Activated T-cell treated with anti-CD3 and anti-CD28 coated beads for 24 hours (primary cell): ENCODE results near the gene E2F6.
A peak's percentile ranks its signal among the peaks of the same experiment; 100 is the strongest.

ENCODE experiments used
- DNase-seq: peaks from one replicate; pipeline ENCODE4 v3.0.0-alpha.2; 2020; ENCODE audit warnings: low read depth

E2F6 gene

GRCh38 chr2:11465485-11466306 is at the start of gene E2F6:
TSS of gene E2F6 (minus strand) at chr2:11466161. CDS start at chr2:11465879, 282 bp downstream.
- DNase-seq, result peak; percentile 88

- no peak for DNase-seq
Observed at GRCh38 chr2:11515490-11515981, 49.6 kb upstream of the E2F6 start.

DNA sequence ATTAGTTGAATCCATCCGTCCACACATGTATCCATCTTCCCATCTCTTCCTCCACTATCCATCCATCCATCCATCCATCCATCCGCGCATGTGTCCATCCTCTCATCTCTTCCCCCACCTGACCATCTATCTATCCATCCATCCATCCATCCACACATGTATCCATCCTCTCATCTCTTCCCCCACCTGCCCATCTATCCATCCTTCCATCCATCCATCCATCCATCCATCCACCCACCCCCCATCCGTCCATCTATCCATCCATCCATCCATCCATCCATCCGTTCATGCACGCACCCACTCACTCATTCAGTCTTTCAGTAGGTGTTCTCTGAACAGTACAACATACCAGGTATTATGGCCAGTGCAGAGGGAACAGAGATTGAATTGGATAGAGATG is 48.9 kb upstream of the E2F6 start:
- no peak for DNase-seq

GRCh38 chr2:11514081-11514730 is 48.2 kb upstream of the E2F6 start:
- no peak for DNase-seq

DNA sequence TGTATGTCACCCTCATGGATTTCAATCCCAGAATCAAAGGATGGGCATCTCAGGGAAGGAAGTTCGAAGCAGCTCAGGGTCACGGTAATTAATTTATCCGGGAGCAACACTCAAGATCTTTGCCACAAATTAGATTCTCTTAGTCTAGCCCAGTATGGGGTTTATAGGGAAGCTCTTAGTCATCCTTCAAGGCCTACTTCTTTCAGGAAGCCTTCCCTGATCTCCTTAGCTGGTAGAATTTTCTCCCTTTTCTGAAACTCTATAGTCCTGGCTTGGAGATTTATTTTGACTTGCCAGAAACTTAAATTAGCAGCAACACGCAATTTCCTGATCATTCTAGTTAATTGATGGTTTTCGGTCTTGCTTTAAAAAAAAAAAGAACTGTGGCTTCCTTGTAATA is 47.4 kb upstream of the E2F6 start:
- no peak for DNase-seq

- no peak for DNase-seq
Observed at GRCh38 chr2:11512431-11512830, 46.5 kb upstream of the E2F6 start.

GRCh38 chr2:11509657-11510360 is 43.8 kb upstream of the E2F6 start:
- no peak for DNase-seq

DNA sequence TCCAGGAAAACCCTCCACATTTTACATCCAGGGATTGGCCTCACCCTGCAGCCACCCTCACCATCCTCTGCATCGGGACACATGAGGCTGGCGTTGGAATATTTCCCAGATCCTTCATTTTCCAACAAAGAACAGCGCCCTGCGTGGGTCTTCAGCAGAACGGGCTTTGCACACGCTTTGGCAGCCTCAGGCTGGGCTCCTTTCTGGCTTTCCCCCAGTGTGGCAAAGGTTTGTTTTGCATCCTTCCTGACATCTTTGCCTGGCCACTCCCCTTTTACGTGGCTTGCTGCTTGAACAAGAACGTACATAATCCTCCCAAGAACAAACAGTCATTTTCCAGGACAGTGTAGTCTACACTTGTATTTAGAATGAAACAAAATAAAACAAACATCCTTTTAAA is 42.3 kb upstream of the E2F6 start:
- no peak for DNase-seq

DNA sequence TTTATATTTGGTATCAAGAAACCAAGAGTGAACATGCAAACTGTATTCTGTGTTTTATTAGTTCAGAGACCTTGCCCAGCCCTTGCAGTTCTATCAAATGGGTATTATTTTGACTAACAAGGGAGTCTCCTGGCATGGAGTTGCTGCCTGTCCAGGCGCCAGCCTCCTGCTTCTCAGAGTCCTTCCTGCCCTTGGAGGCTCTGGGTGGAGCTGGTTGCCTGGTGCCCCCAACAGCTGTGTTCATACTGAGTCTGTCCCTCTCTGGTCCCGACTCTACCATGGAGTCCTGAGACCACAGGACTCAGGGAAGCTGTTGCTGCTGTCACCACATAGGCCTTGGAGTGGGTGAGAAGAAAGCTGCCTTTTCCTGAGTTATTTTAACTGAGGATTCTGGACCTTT is 41.6 kb upstream of the E2F6 start:
- no peak for DNase-seq

DNA sequence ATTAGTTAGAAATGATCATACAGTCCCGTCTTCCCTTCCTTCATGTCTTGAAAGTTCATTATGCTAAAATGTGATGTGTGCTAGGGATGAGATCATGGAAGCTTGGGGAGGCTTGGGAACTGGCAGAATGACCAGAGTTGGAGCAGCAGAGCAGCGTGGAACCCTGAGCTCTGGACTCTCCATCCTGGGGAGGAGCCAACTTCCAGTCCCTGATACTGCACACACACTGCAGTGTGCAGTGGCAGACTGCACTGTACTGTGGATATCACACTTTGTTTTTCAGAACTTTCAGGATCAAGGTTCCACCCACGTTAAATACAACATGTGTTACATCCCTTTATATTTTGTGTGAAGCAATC is 40.6 kb upstream of the E2F6 start:
- DNase-seq, result no peak

DNA sequence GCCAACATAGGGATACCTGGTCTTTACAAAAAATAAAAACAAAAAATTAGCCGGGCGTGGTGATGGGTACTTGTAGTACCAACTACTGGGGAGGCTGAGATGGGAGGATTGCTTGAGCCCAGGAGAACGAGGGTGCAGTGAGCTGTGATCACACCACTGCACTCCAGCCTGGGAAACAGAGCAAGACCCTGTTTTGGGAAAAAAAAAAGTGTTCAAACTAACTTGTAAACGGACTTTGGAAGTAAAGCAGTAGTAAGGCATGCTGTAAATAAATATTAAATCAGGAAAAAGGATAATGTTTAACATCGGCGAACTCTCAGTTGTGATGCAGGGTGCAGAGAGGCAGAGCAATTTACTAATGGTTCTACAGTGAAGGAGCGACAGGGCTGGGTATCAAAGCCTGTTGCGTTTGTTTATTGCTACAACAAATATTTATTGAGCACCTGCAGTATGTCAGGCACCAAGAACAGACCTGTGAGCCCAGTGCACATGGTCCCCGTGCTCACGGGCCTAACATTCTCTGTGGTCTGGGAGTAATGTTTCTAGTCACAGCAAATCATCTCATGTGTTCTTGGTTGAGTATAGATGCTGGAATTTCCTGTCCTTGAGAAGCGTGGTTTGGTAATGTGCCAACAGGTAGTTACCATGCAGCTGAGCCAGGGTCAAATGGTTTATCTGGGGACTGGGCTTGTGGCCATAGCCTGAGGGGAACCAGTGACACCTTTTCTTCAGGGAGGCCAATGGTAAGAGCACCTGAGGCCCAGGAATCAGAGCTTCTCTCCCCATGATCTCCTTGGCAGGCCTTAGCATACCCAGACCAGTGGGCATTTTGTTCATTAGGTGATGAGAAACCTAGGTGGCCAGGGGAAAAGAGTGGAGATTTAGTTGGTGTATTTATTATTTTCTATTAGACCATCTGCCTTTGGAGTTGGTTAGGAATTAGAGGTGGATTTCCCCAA is 40.0 kb upstream of the E2F6 start:
- no peak for DNase-seq

- DNase-seq, result no peak
Observed at GRCh38 chr2:11503354-11503927, 37.5 kb upstream of the E2F6 start.

DNA sequence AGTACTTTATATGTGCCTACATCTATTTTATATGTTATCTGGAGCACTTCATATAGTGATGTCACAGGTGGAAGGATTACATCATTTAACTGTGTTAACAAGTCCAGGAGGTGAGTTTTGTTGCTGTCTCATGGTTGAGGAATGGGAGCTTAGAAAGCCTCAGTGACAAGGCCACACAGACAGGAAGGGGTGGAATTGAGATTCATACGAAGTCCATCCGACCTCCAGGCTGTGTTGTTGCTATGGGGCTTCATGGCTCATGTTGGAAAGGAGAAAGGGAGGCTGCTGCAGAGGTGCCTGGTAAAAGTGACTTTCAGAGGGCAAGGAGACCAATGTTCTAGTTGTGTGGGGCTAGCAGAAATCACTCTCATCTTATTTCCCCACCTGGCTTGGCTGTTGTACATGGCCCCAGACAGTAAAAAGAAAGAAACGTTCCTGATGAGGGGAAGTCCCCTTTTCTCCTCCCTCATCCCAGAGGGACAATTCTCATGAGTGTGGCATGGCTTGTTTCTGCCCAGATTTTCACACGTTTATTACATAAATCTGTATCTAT is 36.9 kb upstream of the E2F6 start:
- DNase-seq, result no peak

GRCh38 chr2:11500702-11501303 is 34.8 kb upstream of the E2F6 start:
- no peak for DNase-seq

- DNase-seq, result no peak
Observed at GRCh38 chr2:11499081-11499743, 33.3 kb upstream of the E2F6 start.

- no peak for DNase-seq
Observed at GRCh38 chr2:11498543-11499034, 32.6 kb upstream of the E2F6 start.

DNA sequence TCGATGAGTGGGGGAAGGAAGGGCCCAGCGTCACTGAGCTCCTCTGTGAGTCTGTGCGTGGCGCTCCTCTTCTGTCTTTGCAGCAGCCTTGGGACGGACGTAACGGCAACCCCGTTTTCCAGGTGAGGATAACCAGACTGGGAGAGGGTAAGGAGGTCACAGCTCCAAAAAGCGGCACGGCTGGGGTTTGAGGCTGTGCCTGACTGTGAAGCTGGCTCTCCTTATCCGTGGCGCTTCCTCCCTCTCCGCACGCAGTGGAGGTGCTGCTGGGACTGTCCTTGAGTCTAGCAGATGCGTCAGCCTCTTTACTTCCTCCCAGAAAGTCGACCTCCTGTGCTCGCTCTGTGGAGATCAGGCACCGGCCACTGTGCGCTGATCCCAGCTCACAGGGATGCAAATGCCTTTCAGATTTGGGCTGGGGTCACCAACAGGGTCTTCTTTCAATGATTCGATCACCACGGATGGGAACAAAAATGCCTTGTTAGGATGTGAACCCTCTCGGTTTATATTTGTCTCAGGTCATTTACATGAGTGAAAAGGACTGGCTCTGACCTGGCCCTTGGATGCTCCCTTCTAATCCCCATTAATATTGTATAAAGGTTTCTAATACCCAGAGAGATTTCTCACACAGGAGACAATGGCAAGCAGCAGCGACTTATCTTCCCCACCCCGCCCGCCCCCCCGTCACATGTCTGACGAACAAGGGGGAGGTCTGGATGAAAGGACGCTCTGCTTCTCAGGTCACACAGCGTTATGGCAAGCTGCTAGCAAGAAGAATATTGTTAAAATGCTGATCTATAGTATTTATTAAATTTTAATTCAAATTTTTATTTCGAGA is 30.1 kb upstream of the E2F6 start:
- no peak for DNase-seq

- DNase-seq, result no peak
Observed at GRCh38 chr2:11494310-11494709, 28.3 kb upstream of the E2F6 start.

GRCh38 chr2:11493282-11493681 is 27.3 kb upstream of the E2F6 start:
- no peak for DNase-seq
